GM18502 (cell line): ENCODE results near the gene IGF1.

Experiments
- ATAC-seq: cut with Tn5 transposase; IDR thresholded peaks from one replicate; pipeline ENCODE4 v1.9.1; 2021; ENCODE audit warnings: mild to moderate bottlenecking; ENCODE audit not compliant: unreplicated experiment, poor library complexity

IGF1 gene

DNA sequence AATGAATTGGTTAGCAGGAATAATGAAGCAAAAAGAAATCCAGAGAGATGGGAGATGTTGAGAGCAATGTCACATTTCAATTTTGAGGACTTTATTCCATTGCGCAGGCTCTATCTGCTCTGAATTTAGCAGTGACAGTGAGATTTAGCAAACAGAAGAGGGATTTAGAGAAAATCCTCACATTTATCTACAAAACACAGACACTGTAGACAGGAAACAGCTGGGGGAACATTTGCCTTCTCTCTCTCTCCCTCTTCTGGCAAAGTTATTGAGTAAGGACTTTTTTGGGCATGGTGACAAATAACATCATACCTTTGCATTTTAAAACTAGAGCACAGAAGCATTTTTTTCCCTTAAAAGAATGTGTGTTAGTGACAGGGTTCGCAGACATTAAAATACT is at the start of gene IGF1:
TSS of gene IGF1 (minus strand) at position 158 of the 400 bp plus-strand sequence. CDS start 182 bp downstream, outside the sequence.
- ATAC-seq: no peak

DNA sequence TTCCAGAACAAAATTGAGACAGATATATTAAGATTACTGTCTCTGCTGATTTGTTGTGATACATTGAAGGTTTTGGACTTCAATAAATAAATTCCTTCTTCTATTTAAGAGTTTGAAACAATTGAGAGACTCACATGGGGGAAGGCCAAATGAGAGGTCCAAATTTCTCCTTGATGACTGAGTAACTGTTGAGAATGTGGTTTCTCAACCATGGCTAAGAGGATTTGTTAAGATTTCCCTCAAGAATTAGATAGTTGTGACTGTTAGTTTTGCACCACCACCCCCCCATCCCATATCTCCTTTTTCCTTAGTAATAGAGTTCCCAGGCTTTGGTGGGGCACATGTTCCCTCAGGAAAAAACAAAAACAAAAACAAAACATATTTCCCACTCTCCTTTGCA is 47.7 kb upstream of the IGF1 start:
- no peak for ATAC-seq

DNA sequence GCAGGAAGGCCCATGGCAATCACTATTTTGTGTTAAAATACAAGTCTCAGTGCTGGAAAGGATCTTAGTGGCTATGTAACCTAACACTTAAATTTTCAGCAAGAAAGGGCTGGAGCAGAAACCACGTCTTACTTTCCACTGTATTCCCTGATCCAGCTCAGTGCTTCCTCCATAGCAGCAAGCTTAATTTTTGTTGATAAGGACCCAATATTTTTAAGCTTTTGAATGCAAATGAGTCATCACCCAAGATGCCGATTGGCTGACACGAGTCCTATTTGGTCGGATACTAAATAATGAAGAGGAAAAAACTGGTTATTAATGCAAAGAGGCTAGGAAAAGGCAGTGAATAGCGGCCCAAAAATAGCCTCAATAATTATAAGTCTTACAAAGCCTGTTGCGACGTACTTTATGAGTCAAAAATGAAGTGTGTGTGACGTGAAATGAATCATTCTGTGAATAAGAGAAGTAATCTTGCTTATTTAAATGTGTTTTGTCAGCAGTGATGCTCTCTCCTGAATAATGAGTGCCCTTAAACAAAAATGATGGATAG is 46.9 kb upstream of the IGF1 start:
- ATAC-seq: no peak

DNA sequence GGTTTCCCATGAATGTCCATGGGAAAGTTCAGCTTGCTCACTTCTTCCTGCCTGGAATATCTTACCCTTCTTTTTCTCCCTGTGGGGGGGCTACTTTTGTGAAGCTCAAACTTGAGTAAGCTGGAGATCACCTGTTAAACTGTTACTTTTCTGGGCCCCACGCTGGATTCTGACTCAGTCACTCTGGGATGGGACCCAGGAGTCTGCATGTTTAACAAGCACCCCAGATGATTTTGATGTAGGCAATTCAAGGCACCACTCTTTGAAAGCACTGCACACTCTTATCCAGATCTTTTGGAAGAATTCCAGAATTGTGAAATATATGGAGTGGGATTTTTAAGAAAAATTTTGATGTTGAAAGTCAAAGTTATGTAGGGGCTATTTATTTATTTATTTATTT is 46.3 kb upstream of the IGF1 start:
- ATAC-seq: no peak

- no peak for ATAC-seq
Observed at GRCh38 chr12:102522768-102523167, 42.4 kb upstream of the IGF1 start.

- ATAC-seq: no peak
Observed at GRCh38 chr12:102521662-102522277, 41.4 kb upstream of the IGF1 start.

- ATAC-seq: no peak
Observed at GRCh38 chr12:102518871-102519270, 38.5 kb upstream of the IGF1 start.

GRCh38 chr12:102514696-102515095 is 34.3 kb upstream of the IGF1 start:
- ATAC-seq: no peak

GRCh38 chr12:102513739-102514138 is 33.4 kb upstream of the IGF1 start:
- no peak for ATAC-seq

DNA sequence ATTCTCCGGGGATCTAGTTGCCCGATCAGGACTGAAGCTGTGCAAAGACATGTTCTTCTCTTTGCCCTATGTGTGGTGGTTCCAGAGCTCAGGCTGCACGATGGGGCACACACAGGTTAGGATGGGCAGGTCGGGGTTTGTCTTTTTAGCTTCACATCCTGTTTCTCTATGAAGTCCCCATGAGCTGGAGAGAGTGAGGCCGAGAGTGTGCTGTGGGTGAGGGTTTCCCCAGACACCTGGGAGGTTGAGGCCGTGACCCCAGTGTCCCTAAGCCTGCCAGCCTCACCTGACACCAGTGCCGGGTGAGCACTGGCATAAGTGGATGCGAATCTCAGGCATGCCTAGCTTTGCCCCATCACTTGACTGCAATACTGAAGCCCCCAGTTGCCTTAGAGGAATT is 32.9 kb upstream of the IGF1 start:
- ATAC-seq: peak; percentile 83

- ATAC-seq: peak; percentile 21
Observed at GRCh38 chr12:102512523-102512922, 32.2 kb upstream of the IGF1 start.

- no peak for ATAC-seq
Observed at GRCh38 chr12:102511575-102511974, 31.2 kb upstream of the IGF1 start.

- no peak for ATAC-seq
Observed at GRCh38 chr12:102510463-102510862, 30.1 kb upstream of the IGF1 start.

GRCh38 chr12:102510031-102510430 is 29.7 kb upstream of the IGF1 start:
- no peak for ATAC-seq

DNA sequence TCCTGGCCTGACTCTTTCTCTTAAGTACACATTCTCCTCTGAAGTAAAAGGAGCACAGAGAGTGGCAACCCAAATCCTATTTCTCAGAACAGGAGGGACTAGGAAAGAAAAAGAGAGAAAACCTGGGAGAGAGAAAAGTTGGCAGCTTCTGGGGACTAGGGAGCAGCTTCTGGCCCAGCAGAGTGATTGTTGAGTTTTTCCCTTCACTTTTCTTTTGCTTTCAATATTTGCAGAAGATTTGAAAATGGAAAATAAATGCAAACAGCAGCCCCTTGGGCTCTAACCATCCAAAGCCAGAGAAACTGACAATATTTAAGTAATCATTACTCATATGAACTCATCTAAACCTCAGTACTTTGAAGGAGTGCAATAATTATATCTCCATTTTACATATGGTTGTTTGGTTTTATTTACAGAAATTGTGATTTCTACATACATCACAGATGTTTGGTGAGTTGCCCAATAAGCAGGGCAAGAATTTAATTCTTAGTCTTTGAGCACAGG is 28.8 kb upstream of the IGF1 start:
- no peak for ATAC-seq

DNA sequence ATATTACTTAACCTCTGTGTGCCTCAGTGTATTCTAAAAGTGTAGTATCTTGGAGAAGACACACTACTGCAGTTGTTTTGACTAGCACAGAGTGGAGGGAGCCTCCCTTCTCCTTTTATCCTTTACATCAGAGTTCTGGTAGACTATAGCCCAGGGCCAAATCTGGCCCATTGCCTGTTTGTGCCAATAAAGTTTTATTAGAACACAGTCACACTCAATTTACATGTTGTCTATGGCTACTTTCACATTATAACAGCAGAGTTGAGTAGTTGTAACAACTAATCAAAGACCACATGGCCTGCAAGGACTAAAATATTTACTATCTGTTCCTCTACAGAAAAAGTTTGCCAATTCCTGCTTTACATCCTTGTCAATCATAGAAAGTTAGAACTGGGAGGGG is 27.7 kb upstream of the IGF1 start:
- no peak for ATAC-seq

GRCh38 chr12:102507301-102507700 is 26.9 kb upstream of the IGF1 start:
- ATAC-seq: no peak

- no peak for ATAC-seq
Observed at GRCh38 chr12:102504871-102505270, 24.5 kb upstream of the IGF1 start.

- ATAC-seq: no peak
Observed at GRCh38 chr12:102504280-102504679, 23.9 kb upstream of the IGF1 start.

DNA sequence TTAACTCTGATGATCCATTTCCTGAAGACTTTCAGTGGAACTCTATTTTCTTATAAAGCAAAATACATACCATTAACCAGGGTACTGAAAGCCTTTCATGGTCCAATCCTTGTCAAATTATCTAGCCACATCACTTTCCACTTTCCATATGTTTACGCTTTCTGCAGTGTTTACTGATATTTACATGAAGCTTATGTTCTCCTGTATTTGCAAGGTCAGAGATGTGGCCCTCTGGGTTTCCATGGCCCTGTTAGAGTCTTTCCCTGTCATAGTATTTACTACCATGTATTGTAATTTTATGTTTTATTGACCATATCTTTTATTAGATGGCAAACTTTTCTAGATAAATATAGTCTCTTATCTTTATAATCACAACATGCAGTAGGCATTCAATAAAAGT is 23.5 kb upstream of the IGF1 start:
- ATAC-seq: no peak

GRCh38 chr12:102503056-102503681 is 22.8 kb upstream of the IGF1 start:
- peak; percentile 89 for ATAC-seq

DNA sequence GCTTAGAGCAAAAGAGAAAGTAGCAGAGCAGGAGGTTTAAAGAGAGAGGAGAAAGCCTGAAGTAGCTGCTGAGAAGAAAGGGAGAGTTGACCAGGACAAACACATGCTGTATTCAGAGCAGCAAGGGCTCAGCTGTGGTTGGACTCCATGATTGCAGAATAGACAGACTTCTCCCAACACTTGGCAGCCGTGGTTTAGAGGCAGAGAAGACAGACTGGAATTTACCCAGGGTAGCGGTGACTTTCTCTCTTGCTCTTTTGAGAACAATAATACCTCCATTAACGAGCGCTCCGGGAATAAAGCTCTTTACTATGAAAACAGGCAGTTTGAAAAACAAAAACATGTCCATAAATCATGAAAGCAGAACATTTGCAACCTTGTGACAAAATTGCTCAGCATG is 21.4 kb upstream of the IGF1 start:
- no peak for ATAC-seq
